Endothelial cell of umbilical vein (primary cell): ENCODE results near the gene ANGPTL4. TPM values are rescaled to one million over a fixed set of nuclear protein-coding genes. Genes with fewer than 3 reads are reported as not detected.

Experiments used
- BruUV-seq: library from RNA; stranded (reverse); fragments of 400-500 nt; replicated peaks from 2 replicates; lab custom pipeline; 2021; lab: Mats Ljungman, UMichigan
- CTCF ChIA-PET: fragments of 300-600, 350-600 bp; sonication (Branson Sonifier 250); formaldehyde crosslinking; loops from one replicate; lab custom pipeline; 2021; ENCODE audit warnings: antibody characterized with exemption, inconsistent platforms; lab: Charles Lee
- POLR2A ChIA-PET: fragments of 300-600, 350-600 bp; sonication (Branson Sonifier 250); formaldehyde crosslinking; loops from one replicate; lab custom pipeline; 2021; ENCODE audit warnings: antibody characterized with exemption, inconsistent platforms; lab: Charles Lee
- DNase-seq: peaks from one replicate; pipeline ENCODE4 v3.0.0-alpha.2; 2011; ENCODE audit warnings: low read depth, low spot score
- FAIRE-seq: peaks from 2 replicates; lab custom pipeline; 2011; peaks lifted over from hg19 to GRCh38; lab: Jason Lieb, UNC
- H2AFZ ChIP-seq: 2 replicates; pipeline ENCODE4 v1.6.0; 2012; ENCODE audit warnings: low read depth, low read length, control low read depth, inconsistent platforms
- H3K27ac ChIP-seq: 2 replicates; pipeline ENCODE4 v1.5.1; 2011; ENCODE audit warnings: low read depth, mild to moderate bottlenecking, control low read depth, low read length, moderate library complexity; ENCODE audit not compliant: insufficient read depth
- H3K27me3 ChIP-seq, 2 experiments: 2 replicates each; pipeline versions ENCODE4 v1.6.0 to v1.6.1; 2011; ENCODE audit warnings: low read length in 2 of 2, mixed read lengths in 1 of 2; ENCODE audit not compliant: control insufficient read depth in 2 of 2, insufficient read depth in 2 of 2
- H3K36me3 ChIP-seq, 2 experiments: 2 replicates in 1 of 2; 3 replicates in 1 of 2; pipeline ENCODE4 v1.5.1; 2011; ENCODE audit warnings: low read length in 2 of 2, mild to moderate bottlenecking in 1 of 2, moderate library complexity in 1 of 2; ENCODE audit not compliant: control insufficient read depth in 2 of 2, insufficient read depth in 2 of 2; ENCODE audit errors: extremely low read depth in 1 of 2
- H3K4me1 ChIP-seq: 3 replicates; pipeline ENCODE4 v1.5.1; 2011; ENCODE audit warnings: mild to moderate bottlenecking, low read length; ENCODE audit not compliant: control insufficient read depth, insufficient read depth; ENCODE audit errors: extremely low read depth
- H3K4me2 ChIP-seq: 2 replicates; pipeline ENCODE4 v1.6.1; 2011; ENCODE audit warnings: low read length, control low read depth, mixed read lengths; ENCODE audit not compliant: insufficient read depth
- H3K4me3 ChIP-seq, 3 experiments: fragments of 200-600 bp in 1 of 3; sonication (generic), shearing (Covaris generic) in 1 of 3; replicated peaks in 1 of 3; 2 replicates each; pipeline ENCODE4 v1.5.1; 2011 to 2016; ENCODE audit warnings: control low read depth in 3 of 3, low read length in 3 of 3, mild to moderate bottlenecking in 2 of 3, inconsistent platforms in 1 of 3, low read depth in 1 of 3, moderate library complexity in 1 of 3; ENCODE audit not compliant: insufficient read depth in 1 of 3
- H3K79me2 ChIP-seq: 2 replicates; pipeline ENCODE4 v1.6.0; 2012; ENCODE audit warnings: low read length, inconsistent platforms; ENCODE audit not compliant: control insufficient read depth, insufficient read depth
- H3K9ac ChIP-seq: replicated peaks from 2 replicates; pipeline ENCODE3; 2011; ENCODE audit warnings: low read length, control low read depth; ENCODE audit not compliant: insufficient read depth; ENCODE audit errors: extremely low read depth
- H3K9me1 ChIP-seq: replicated peaks from 3 replicates; pipeline ENCODE4 v1.6.0; 2011; ENCODE audit warnings: mild to moderate bottlenecking, low read length; ENCODE audit not compliant: control insufficient read depth, insufficient read depth; ENCODE audit errors: extremely low read depth
- H3K9me3 ChIP-seq: replicated peaks from 2 replicates; pipeline ENCODE4 v1.5.1; 2012; ENCODE audit warnings: low read length, inconsistent platforms; ENCODE audit not compliant: control insufficient read depth, insufficient read depth
- H4K20me1 ChIP-seq: replicated peaks from 2 replicates; pipeline ENCODE3; 2011; ENCODE audit warnings: mild to moderate bottlenecking, low read length; ENCODE audit not compliant: control insufficient read depth, insufficient read depth; ENCODE audit errors: extremely low read depth
- EZH2 ChIP-seq: IDR thresholded peaks from 2 replicates; pipeline ENCODE4 v1.6.1; 2012; ENCODE audit warnings: borderline replicate concordance, low read depth, mild to moderate bottlenecking, moderate library complexity, low read length, inconsistent platforms; ENCODE audit not compliant: severe bottlenecking
- FOS ChIP-seq: IDR thresholded peaks from 2 replicates; pipeline ENCODE4 v1.6.1; 2011; ENCODE audit warnings: mild to moderate bottlenecking, low read length, moderate library complexity, borderline replicate concordance; ENCODE audit not compliant: insufficient read depth
- GATA2 ChIP-seq: IDR thresholded peaks from 2 replicates; pipeline ENCODE4 v1.7.0; 2011; ENCODE audit warnings: low read depth, mild to moderate bottlenecking, moderate library complexity, mixed read lengths, low read length; ENCODE audit not compliant: insufficient read length, insufficient read depth
- JUN ChIP-seq: IDR thresholded peaks from 2 replicates; pipeline ENCODE4 v1.6.1; 2011; ENCODE audit warnings: borderline replicate concordance, low read depth; ENCODE audit not compliant: insufficient read length, insufficient read depth
- MYC ChIP-seq: IDR thresholded peaks from one replicate; pipeline ENCODE4 v1.6.1; 2011; ENCODE audit warnings: mild to moderate bottlenecking, low read depth, low read length
- POLR2A ChIP-seq: IDR thresholded peaks from 2 replicates; pipeline ENCODE4 v1.6.1; 2012; ENCODE audit warnings: low read depth, mild to moderate bottlenecking, control low read depth, low read length
- POLR2AphosphoS5 ChIP-seq: IDR thresholded peaks from 2 replicates; pipeline ENCODE4 v1.6.1; 2012; ENCODE audit warnings: low read depth, mild to moderate bottlenecking, control low read depth, low read length, moderate library complexity; ENCODE audit not compliant: insufficient read depth
- dilution Hi-C: fragments of 300-500 bp; cut with MboI; formaldehyde crosslinking; loops from one replicate; pipeline ENCODE4 v1.15.0; 2019; ENCODE audit warnings: low sequenced_read_pairs; ENCODE audit not compliant: extremely low pct_ligation_motif_present
- intact Hi-C: fragments of 100-400 bp; cut with micrococcal nuclease; formaldehyde crosslinking; loops from one replicate; pipeline ENCODE4 v1.10.0; 2022
- polyA plus RNA-seq, 4 experiments: library from polyadenylated mRNA; depleted of rRNA in 3 of 4; stranded (reverse) in 3 of 4; unstranded in 1 of 4; fragments of >200 nt; gene quantifications; 2 replicates each; pipeline versions ENCODE4 v1.2.1 to v1.2.3, GENCODE V29; 2011 to 2012; ENCODE audit warnings: missing spikeins in 1 of 4
- total RNA-seq: library from RNA; stranded (reverse); gene quantifications from 2 replicates; pipeline ENCODE4 v1.2.3, GENCODE V29; 2021
- TF ChIP-seq, protein P1 (sequence below): IDR thresholded peaks from 2 replicates; pipeline ENCODE4 v1.6.1; 2011; ENCODE audit not compliant: insufficient read depth, insufficient read length
- TF ChIP-seq, protein P2 (sequence below), 2 donors: IDR thresholded peaks; 1 replicate in 1 of 2; 2 replicates in 1 of 2; pipeline ENCODE4 v1.5.1; 2011; ENCODE audit warnings: low read length in 2 of 2, mild to moderate bottlenecking in 2 of 2, moderate library complexity in 2 of 2, control low read depth in 1 of 2, inconsistent platforms in 1 of 2, low read depth in 1 of 2; ENCODE audit not compliant: insufficient read depth in 1 of 2; ENCODE audit errors: extremely low read depth in 1 of 2

ANGPTL4 gene
- total and polyA plus RNA-seq, 2 donors (not counting 3 experiments of a cell fraction or from before 2014, with no cell fraction given) = 3.9 to 14.1 TPM

DNA sequence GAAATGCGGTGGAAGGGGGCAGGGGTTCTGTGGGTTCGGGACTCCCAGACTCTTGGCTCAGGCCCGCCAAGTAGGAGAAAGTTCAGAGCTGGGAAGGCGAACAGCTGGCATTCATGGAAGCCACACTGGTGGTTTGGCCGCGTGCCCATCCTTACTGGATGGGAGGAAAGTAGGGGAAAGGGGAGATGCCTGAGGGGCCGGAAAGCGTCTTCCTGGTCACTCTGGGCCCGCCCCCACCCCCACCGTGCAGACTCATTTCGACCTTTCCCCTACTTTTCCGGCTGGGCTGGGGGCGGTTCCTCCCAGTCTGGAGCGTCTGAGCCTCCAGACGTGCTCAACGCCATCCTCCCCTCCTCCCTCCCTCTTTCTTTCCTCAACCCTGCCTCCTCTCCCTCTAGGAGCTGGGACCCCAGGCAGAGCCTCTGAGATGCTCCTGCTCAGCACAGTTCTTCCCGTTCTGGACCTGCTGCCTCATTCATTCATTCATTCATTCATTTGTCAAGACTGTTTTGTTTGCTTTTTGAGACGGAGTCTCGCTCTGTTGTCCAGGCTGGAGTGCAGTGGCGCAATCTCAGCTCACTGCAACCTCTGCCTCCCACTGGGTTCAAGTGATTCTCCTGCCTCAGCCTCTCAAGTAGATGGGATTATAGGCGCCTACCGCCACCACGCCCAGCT is 3.5 kb downstream of the ANGPTL4 start:
- Histone ChIP-seq H3K4me3 (no peak overlapping the region), H3K9me1 (no peaks in the 10 kb centered on the region), H3K9me3 (no peaks in the 10 kb centered on the region), H3K27me3 (no peaks in the 10 kb centered on the region), H3K79me2 (no peaks in the 10 kb centered on the region), H3K9ac (no peak overlapping the region), H3K36me3 (peaks cover 0 to under 1% of the 10 kb centered on the region in 2 experiments), H2AFZ (no peak overlapping the region), H4K20me1 (no peaks in the 10 kb centered on the region), H3K27ac (peak overlapping the region; percentile 42), H3K4me1 (peaks cover 26% of the 10 kb centered on the region), H3K4me2 (peak overlapping the region; percentile 29)
- CTCF ChIA-PET = interaction anchor here (0.9 to 2.1 kb wide), 6 partner anchors 9 to 85 kb away, joined by 3 to 30 read pairs (median 6); partner anchors contain the start of gene MARCHF2
- DNase-seq = peak; percentile 96
- POLR2A ChIA-PET = interaction anchor here (0.9 to 1.6 kb wide), 2 partner anchors 12 to 23 kb away, joined by 4 read pairs; no protein-coding TSS in a partner anchor
- FAIRE-seq = peak; percentile 99
- intact Hi-C loops (loop anchor here (1.0 kb wide), 3 partner anchors 12 to 28 kb away; partner anchors contain the start of gene RAB11B), dilution Hi-C loops (no loop called here)
- TF ChIP-seq, protein P1, sequence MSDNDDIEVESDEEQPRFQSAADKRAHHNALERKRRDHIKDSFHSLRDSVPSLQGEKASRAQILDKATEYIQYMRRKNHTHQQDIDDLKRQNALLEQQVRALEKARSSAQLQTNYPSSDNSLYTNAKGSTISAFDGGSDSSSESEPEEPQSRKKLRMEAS = no peak
- TF ChIP-seq POLR2A = peak; percentile 76
- TF ChIP-seq GATA2 = no peak
- peak; percentile 73 for TF ChIP-seq FOS
- TF ChIP-seq JUN = no peak
- peak; percentile 98 for TF ChIP-seq POLR2AphosphoS5
- no peak for TF ChIP-seq MYC
- TF ChIP-seq, protein P2, sequence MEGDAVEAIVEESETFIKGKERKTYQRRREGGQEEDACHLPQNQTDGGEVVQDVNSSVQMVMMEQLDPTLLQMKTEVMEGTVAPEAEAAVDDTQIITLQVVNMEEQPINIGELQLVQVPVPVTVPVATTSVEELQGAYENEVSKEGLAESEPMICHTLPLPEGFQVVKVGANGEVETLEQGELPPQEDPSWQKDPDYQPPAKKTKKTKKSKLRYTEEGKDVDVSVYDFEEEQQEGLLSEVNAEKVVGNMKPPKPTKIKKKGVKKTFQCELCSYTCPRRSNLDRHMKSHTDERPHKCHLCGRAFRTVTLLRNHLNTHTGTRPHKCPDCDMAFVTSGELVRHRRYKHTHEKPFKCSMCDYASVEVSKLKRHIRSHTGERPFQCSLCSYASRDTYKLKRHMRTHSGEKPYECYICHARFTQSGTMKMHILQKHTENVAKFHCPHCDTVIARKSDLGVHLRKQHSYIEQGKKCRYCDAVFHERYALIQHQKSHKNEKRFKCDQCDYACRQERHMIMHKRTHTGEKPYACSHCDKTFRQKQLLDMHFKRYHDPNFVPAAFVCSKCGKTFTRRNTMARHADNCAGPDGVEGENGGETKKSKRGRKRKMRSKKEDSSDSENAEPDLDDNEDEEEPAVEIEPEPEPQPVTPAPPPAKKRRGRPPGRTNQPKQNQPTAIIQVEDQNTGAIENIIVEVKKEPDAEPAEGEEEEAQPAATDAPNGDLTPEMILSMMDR (IDR thresholded peaks at IDR 0.05; ENCODE audit: extremely low read depth in 1 of 2, insufficient read depth in 1 of 2, low read depth in 1 of 2, low read length in 2 of 2) = no peak
- TF ChIP-seq EZH2 = no peak
- no TSS peak for BruUV-seq
